DND-41 (cell line): ENCODE measurements around the gene TTLL5.

Experiments used
- ATAC-seq: fragments of 200-7000 bp; cut with Tn5 transposase; 3 replicates; pipeline ENCODE4 v1.9.1; 2021; ENCODE audit warnings: low read depth; ENCODE audit not compliant: insufficient read depth
- DNase-seq: peaks from one replicate; pipeline ENCODE4 v3.0.0-alpha.2; 2020
- H2AFZ ChIP-seq: 2 replicates; pipeline ENCODE4 v1.6.0; 2012; ENCODE audit warnings: low read depth, low read length
- H3K27ac ChIP-seq: 2 replicates; pipeline ENCODE4 v1.5.1; 2012; ENCODE audit warnings: low read length, inconsistent platforms
- H3K27me3 ChIP-seq: fragments of 200-600 bp; sonication (generic); 2 replicates; pipeline ENCODE4 v1.6.0; 2012; ENCODE audit warnings: low read length, mild to moderate bottlenecking, inconsistent platforms; ENCODE audit not compliant: insufficient read depth, poor library complexity
- H3K36me3 ChIP-seq: 2 replicates; pipeline ENCODE4 v1.5.1; 2012; ENCODE audit warnings: low read length, inconsistent platforms; ENCODE audit not compliant: insufficient read depth
- H3K4me1 ChIP-seq: 2 replicates; pipeline ENCODE4 v1.5.1; 2012; ENCODE audit warnings: mild to moderate bottlenecking, low read length; ENCODE audit not compliant: insufficient read depth
- H3K4me2 ChIP-seq: 2 replicates; pipeline ENCODE4 v1.6.0; 2012; ENCODE audit warnings: mild to moderate bottlenecking, moderate library complexity, low read length, inconsistent platforms; ENCODE audit not compliant: insufficient read depth
- H3K4me3 ChIP-seq, 2 experiments: fragments of 200-600 bp in 1 of 2; shearing (Covaris generic) in 1 of 2; 2 replicates each; pipeline ENCODE4 v1.5.1; 2012 to 2016; ENCODE audit warnings: inconsistent platforms in 2 of 2, low read length in 2 of 2, mild to moderate bottlenecking in 2 of 2, low read depth in 1 of 2, moderate library complexity in 1 of 2
- H3K79me2 ChIP-seq: 2 replicates; pipeline ENCODE4 v1.6.0; 2012; ENCODE audit warnings: low read length, inconsistent platforms; ENCODE audit not compliant: insufficient read depth
- H3K9ac ChIP-seq: 2 replicates; pipeline ENCODE4 v1.6.0; 2012; ENCODE audit warnings: low read depth, mild to moderate bottlenecking, inconsistent platforms, low read length, moderate library complexity
- H3K9me3 ChIP-seq: 2 replicates; pipeline ENCODE4 v1.5.1; 2012; ENCODE audit warnings: low read length, moderate library complexity, mild to moderate bottlenecking, inconsistent platforms; ENCODE audit not compliant: insufficient read depth, severe bottlenecking
- H4K20me1 ChIP-seq: 2 replicates; pipeline ENCODE4 v1.6.0; 2012; ENCODE audit warnings: low read length; ENCODE audit not compliant: insufficient read depth
- EZH2 ChIP-seq: IDR thresholded peaks from 3 replicates; pipeline ENCODE4 v1.6.1; 2012; ENCODE audit warnings: borderline replicate concordance, low read depth, mild to moderate bottlenecking, moderate library complexity, low read length, inconsistent platforms; ENCODE audit not compliant: severe bottlenecking
- TF ChIP-seq, protein P1 (sequence below): IDR thresholded peaks from 2 replicates; pipeline ENCODE4 v1.5.1; 2012; ENCODE audit warnings: borderline replicate concordance, low read length, moderate library complexity, mild to moderate bottlenecking; ENCODE audit not compliant: poor library complexity, severe bottlenecking; ENCODE audit errors: extremely low read depth

Gene TTLL5

DNA sequence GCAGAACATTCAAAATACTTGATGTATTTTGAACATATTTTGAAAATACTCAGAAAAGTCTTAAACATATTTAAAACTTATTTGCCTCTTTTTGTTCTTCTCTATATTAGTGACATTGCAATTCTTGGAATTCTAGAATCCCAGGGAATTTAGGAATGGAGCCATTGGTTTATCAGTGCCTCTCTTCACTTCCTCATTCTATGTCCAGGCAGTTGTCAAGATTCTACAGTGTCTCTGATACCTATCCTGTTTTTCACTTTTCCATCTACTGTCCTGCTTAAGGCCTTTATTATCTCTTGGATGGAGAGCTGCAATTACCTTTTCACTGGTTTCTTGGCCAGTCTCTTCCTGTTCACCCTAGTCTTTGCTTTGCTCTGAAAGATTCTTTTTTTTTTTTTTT lies 144.6 kb downstream of the TTLL5 start:
- no peak overlapping the region for H3K9ac ChIP-seq
- no peaks in the 10 kb centered on the region for H3K27me3 ChIP-seq
- H3K4me2 ChIP-seq = no peak overlapping the region
- peaks cover 46% of the 10 kb centered on the region for H3K36me3 ChIP-seq
- no peak overlapping the region for H3K27ac ChIP-seq
- ATAC-seq = no peak
- no peak overlapping the region for H2AFZ ChIP-seq
- DNase-seq = no peak
- no peaks in the 10 kb centered on the region for H4K20me1 ChIP-seq
- no peaks in the 10 kb centered on the region for H3K79me2 ChIP-seq
- no peak for TF ChIP-seq EZH2
- TF ChIP-seq, protein P1, sequence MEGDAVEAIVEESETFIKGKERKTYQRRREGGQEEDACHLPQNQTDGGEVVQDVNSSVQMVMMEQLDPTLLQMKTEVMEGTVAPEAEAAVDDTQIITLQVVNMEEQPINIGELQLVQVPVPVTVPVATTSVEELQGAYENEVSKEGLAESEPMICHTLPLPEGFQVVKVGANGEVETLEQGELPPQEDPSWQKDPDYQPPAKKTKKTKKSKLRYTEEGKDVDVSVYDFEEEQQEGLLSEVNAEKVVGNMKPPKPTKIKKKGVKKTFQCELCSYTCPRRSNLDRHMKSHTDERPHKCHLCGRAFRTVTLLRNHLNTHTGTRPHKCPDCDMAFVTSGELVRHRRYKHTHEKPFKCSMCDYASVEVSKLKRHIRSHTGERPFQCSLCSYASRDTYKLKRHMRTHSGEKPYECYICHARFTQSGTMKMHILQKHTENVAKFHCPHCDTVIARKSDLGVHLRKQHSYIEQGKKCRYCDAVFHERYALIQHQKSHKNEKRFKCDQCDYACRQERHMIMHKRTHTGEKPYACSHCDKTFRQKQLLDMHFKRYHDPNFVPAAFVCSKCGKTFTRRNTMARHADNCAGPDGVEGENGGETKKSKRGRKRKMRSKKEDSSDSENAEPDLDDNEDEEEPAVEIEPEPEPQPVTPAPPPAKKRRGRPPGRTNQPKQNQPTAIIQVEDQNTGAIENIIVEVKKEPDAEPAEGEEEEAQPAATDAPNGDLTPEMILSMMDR = no peak
- no peaks in the 10 kb centered on the region for H3K9me3 ChIP-seq
- no peaks in the 10 kb centered on the region for H3K4me1 ChIP-seq
- no peak overlapping the region for H3K4me3 ChIP-seq

DNA sequence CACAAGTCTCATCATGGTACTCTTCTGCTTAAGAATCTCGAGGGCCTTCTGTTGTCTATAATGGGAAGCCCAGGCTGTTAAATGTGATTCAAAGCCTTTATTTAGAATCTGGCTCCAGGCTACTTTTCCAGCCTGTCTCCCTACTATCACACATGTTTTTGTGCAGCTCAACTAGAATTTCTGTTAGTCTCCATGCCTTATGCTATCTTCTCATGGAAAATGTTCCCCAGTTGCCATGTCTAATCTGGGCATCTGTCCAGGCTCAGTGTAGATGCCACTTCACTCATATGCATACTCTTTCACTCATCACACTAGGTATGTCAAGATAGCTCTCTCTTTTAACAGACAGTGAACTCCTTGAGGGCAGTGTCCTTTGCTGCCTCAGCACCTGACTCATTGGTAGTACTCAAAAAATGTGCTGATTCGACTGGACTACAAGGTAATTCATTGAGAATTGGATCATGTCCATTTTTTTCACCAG lies 145.3 kb downstream of the TTLL5 start:
- Histone ChIP-seq H3K4me1 (no peaks in the 10 kb centered on the region), H4K20me1 (no peaks in the 10 kb centered on the region), H3K9me3 (no peaks in the 10 kb centered on the region), H3K4me3 (no peak overlapping the region), H3K9ac (no peak overlapping the region), H3K36me3 (peaks cover 41% of the 10 kb centered on the region; the same call in 1 of the 2 replicates), H3K79me2 (no peaks in the 10 kb centered on the region), H3K4me2 (no peak overlapping the region), H3K27me3 (no peaks in the 10 kb centered on the region), H3K27ac (no peak overlapping the region), H2AFZ (no peak overlapping the region)
- ATAC-seq = no peak
- no peak for DNase-seq
- TF ChIP-seq EZH2 = no peak
- TF ChIP-seq, protein P1 = no peak

DNA sequence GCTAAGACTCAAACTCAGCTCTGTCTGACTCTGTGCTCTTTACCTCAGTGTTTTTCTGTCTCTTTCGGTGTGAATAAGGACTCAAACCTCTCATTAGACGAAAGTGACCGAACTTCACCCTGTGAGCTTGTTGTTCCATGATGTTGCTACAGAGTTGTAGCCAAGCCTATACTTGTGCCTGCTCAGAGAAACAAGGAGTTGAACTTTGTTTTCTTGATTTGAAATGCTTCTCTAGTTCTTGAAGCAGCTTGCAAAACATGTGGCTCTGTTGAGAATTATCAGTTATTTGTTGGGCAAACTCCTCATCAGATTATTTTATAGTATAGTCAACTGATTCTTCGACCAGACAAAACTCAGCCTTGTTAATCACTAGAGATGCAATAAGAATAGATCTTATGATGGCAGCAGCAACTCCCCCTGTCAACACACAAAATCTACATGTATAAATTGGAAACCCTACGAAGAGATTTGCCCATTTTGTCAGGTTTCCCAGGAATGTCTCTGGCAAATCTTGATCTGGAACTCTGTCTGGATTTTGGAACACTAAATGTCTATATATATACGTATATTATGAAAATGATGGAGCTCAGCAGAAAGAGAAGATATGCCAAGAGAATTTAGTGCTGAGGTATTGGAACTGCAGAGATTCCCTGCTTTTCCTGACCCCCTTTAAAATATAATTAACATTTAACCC lies 146.8 kb downstream of the TTLL5 start:
- peaks cover 44% of the 10 kb centered on the region; the same call in 1 of the 2 replicates for H3K36me3 ChIP-seq
- no peak for TF ChIP-seq EZH2

DNA sequence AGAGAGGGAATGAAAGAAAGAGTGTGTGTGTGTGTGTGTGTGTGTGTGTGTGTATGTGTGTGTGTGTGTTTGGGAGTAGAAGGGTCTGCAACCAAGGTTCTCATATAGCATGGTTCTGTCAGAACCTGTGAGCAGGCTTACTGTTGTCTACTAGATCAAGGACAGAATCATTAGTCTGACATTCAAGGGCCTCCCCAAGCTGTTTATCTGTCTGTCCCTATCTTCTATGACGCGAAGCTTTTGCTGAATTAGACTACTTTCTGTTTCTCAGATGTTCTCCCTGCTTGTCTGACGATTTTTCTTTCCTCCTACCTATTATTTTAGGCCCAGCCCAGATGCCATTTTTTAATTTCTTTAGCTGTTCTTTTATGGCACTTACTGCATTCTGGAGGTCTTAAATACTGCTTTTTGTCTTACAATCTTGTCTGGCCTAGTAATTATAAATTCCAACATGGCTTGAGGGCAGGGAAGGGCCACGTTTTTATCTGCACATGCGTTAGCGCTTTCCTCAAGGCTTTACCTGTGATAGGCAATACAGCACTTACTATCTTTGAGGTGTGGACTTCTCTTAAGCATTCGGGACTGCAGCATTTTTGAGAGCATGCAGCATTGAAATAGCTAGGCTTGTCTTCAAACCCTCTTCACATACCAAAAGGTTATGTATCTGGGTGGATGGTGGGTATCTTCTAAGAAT lies 150.2 kb downstream of the TTLL5 start:
- ATAC-seq (no peak), DNase-seq (no peak)
- H3K4me2 ChIP-seq = no peak overlapping the region
- no peak overlapping the region for H2AFZ ChIP-seq
- peaks cover 30% of the 10 kb centered on the region; the same call in 1 of the 2 replicates for H3K36me3 ChIP-seq
- H3K4me1 ChIP-seq = no peaks in the 10 kb centered on the region
- H3K4me3 ChIP-seq = no peak overlapping the region
- no peaks in the 10 kb centered on the region for H3K9me3 ChIP-seq
- H3K27me3 ChIP-seq = no peaks in the 10 kb centered on the region
- no peaks in the 10 kb centered on the region for H3K79me2 ChIP-seq
- H3K27ac ChIP-seq = no peak overlapping the region
- H3K9ac ChIP-seq = no peak overlapping the region
- TF ChIP-seq, protein P1 = no peak
- no peak for TF ChIP-seq EZH2
- H4K20me1 ChIP-seq = no peaks in the 10 kb centered on the region

More for the DNA sequence above, 146.8 kb downstream of the TTLL5 start:
- H3K9me3 ChIP-seq = no peaks in the 10 kb centered on the region
- no peaks in the 10 kb centered on the region for H3K79me2 ChIP-seq
- no peak overlapping the region for H3K4me2 ChIP-seq
- H3K9ac ChIP-seq = no peak overlapping the region
- H4K20me1 ChIP-seq = no peaks in the 10 kb centered on the region
- DNase-seq = no peak
- ATAC-seq = no peak
- H3K4me3 ChIP-seq = no peak overlapping the region
- H2AFZ ChIP-seq = no peak overlapping the region
- no peak overlapping the region for H3K27ac ChIP-seq
- H3K4me1 ChIP-seq = no peaks in the 10 kb centered on the region
- H3K27me3 ChIP-seq = no peaks in the 10 kb centered on the region
